Stimulated activated CD4-positive, alpha-beta T cell treated with anti-CD3 and anti-CD28 coated beads, Interleukin-2, amount 100 ng/mL, for 48 hours (primary cell): ENCODE measurements around the gene UMAD1.
"Not testable (repeated sequence)": the region's sequence is repeated elsewhere in the genome, so short reads cannot be mapped to it uniquely, and the experiment has no call there.

ENCODE experiments used
- DNase-seq, 2 donors: peaks; one replicate each; pipeline ENCODE4 v3.0.0-alpha.2; 2020

UMAD1 gene

GRCh38 chr7:7653593-7654187, 13.1 kb downstream of the UMAD1 start:
- peak in 1 of 2 donors; percentile 24 for DNase-seq

- no peak for DNase-seq
Observed at GRCh38 chr7:7654964-7655715, 14.6 kb downstream of the UMAD1 start.

DNA sequence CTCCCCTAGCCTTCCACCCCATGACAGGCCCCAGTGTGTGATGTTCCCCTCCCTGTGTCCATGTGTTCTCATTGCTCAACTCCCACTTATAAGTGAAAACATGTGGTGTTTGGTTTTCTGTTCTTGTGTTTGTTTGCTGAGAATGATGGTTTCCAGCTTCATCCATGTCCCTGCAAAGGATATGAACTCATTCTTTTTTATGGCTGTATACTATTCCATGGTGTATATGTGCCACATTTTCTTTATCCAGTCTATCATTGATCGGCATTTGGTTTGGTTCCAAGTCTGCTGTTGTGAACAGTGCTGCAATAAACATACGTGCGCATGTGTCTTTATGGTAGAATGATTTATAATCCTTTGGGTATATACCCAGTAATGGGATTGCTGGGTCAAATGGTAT, 15.9 kb downstream of the UMAD1 start:
- DNase-seq: not testable (repeated sequence)

- DNase-seq: no peak
Observed at GRCh38 chr7:7662527-7662926, 22.0 kb downstream of the UMAD1 start.

GRCh38 chr7:7664291-7664690, 23.7 kb downstream of the UMAD1 start:
- DNase-seq: no peak

DNA sequence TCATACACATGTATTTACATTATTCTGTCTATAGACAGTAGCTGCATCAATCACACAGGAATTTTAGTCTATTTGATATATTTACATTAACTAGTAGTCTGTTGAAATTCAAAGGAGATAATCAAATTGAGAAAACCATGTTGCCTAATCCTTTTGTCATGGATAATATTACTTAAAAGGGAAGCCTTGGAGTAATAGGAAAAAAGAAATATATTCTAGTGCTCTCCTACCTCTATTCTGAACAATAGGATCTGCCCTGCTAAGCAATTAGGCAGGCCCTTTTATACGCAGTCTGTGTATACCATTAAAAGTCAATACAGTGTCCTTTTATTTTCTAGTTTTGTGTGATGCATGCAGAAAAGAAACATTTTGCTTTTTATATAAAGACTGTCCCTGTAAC, 24.5 kb downstream of the UMAD1 start:
- DNase-seq: no peak

DNA sequence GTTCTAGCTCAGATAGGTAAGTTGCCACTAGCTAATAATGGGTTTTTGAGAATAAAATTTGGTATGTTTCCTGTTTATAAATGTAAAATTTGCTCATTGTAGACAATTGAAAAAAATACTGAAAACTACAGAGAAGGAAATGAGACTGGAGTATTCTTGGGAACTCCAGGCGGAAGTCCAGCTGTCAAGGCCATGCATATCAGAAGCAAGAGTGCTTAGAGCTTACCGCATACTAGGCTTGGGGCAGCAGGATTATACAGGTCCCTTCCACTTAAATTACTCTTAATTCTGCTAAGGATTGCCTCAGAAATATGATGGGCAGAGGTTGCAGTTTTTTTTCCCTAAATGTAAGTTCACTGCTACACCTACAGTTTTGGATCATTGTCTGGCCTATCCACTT, 26.6 kb downstream of the UMAD1 start:
- DNase-seq: no peak

DNA sequence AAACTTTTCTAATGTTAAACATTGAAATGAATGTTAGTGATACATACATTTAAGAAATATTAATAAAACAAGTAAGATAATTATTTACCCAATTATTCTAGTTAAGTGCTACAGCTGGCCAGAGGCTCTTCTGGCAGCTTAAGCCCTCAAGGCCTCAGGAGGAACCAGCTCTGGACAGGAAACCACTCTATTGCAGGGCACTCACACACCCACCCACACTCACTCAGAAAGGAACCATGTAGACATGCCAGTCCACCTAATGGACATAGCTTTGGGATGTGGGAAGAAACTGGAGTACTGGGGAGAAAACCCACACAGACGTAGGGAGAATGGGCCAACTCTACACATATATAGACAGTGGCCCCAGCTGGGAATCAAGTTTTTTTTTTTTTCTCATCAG, 28.2 kb downstream of the UMAD1 start:
- no peak for DNase-seq

- DNase-seq: no peak
Observed at GRCh38 chr7:7670490-7670889, 29.9 kb downstream of the UMAD1 start.

DNA sequence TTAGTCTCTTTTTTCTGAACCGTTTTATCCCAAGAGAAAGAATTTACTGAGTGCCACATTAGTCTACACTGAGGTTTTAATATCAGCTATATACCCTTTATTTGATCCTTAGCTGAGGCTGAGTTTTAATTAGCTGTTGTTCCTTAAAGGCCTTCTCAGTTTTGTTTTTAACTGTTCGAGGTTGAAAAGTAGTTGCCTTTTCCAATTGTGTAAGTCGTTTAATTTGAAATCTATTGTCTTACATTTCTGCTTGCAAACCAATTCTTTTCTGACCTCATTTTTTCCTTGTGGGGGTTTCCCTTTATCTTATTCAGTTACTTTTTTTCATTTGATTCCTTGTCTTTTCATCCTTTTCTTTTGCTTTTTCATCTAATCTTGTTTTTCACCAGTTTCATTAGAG, 30.8 kb downstream of the UMAD1 start:
- DNase-seq: no peak

GRCh38 chr7:7672545-7673239, 32.1 kb downstream of the UMAD1 start:
- peak; percentile 8 to 13 for DNase-seq

GRCh38 chr7:7673240-7673550, 32.6 kb downstream of the UMAD1 start:
- no peak for DNase-seq

- no peak for DNase-seq
Observed at GRCh38 chr7:7675686-7676085, 35.1 kb downstream of the UMAD1 start.

- DNase-seq: not testable (repeated sequence)
Observed at GRCh38 chr7:7679640-7680039, 39.1 kb downstream of the UMAD1 start.

DNA sequence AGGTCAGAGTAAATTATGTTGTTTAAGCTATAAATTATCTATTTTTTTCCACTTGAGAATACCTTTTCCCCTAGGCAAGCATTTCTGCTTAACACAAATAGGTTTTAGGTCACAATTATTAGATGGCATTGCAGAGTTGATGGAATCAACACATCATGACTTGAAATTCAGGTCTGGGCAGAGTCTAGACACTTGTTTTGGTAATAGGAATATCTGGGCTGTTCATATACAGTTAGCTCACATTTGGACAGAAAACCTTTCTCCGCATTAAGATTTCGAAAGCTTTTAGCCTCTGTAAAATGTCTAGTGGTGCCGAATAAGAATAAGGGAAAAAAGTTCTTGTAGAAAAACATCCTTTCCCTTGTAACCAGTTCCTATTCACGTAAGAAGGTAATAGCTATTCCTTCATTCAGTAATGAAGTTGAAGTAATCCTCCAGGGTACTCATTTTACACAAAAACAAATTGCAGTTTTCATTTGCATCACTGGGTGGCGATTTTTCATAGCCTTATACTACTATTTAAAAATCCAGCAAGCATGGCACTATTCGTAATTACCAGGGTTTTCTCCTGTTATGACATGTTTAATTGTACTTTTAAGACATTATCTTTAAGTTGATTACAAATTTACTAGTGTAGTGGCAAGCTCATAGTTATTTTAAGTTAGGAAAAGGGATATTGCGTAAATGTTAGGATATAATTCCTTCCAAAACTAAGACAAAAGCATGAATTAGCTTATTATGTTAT, 40.8 kb downstream of the UMAD1 start:
- DNase-seq: peak; percentile 15 to 41

GRCh38 chr7:7681936-7682329, 41.4 kb downstream of the UMAD1 start:
- DNase-seq: no peak

GRCh38 chr7:7682861-7683260, 42.3 kb downstream of the UMAD1 start:
- DNase-seq: no peak

DNA sequence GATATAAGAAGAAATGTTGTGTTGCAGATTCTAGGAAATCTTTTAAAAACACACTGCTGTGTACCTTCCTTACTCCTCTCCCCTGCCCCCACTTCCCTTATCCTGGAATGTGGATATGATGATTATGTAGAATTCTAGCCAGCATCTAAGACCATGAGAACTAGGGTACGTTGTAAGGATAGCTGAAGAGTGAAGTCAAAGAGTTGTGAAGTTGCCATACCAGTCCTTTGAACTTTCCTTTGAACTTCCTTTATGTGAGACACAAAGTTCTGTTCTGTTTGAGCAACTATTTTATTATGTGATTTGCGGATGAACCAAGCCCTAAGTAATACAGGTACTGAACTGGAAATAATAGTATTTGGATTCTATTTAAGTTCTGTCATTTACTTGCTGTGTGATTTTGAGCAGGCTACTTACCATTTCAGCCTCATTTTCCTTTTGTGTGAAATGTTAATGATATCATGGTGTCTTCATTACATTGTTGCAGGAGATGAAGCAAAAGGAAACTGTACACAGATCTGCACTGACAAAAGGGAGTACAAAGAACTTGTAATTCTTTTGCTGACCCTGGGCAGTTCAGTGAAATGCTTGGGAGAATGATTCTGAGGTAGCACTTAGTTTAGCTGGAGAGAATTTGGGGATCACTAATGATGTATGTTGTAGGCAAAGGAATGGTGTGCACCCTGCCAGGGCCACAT, 46.4 kb downstream of the UMAD1 start:
- DNase-seq: no peak

DNA sequence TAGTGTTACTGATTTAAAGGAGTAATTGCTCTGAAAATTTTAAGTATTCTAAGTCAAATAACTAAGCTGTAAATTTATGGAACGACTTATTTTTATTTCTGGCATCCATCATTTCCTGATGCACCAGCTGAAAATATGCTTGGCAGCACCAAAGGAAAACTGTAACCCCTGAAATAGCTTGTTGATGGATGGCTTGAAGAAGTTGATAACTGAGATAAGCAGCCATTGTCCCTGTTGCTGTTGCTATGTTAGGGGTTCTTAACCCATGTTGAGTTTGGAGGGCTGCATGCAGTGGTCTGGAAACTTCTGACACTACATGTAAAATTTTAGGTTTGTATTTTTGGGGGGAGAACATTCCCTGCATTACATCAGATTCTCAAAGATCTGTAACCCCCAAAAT, 47.2 kb downstream of the UMAD1 start:
- DNase-seq: no peak

- DNase-seq: no peak
Observed at GRCh38 chr7:7688310-7688709, 47.8 kb downstream of the UMAD1 start.

- DNase-seq: no peak
Observed at GRCh38 chr7:7688956-7689355, 48.4 kb downstream of the UMAD1 start.

- DNase-seq: no peak
Observed at GRCh38 chr7:7693881-7694280, 53.3 kb downstream of the UMAD1 start.

DNA sequence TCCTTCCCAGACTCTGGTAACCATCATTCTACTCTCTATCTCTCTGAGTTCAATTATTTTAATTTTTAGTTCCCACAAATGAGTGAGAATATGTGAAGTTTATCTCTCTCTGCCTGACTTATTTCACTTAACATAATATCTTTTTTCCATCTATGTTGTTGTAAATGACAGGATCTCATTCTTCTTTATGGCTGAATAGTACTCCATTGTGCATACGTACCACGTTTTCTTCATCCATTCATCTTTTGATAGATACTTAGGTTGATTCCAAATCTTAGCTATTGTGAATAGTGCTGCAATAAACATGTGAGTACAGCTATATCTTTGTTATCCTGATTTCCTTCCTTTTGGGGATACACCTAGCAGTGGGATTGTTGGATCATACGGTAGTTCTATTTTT, 54.0 kb downstream of the UMAD1 start:
- no peak for DNase-seq
